NCI-H1105 treated with DMSO at 0.1 percent for 48 hours (cell line): ENCODE results near the gene PANK1.
A peak's percentile ranks its signal among the peaks of the same experiment; 100 is the strongest.
"Not testable (repeated sequence)": the region's sequence is repeated elsewhere in the genome, so short reads cannot be mapped to it uniquely, and the experiment has no call there.

Source experiments
- DNase-seq: peaks from one replicate; lab custom pipeline; 2025; lab: John Stamatoyannopoulos, UW

Gene PANK1

GRCh38 chr10:89566992-89567391, 78.0 kb downstream of the PANK1 start:
- DNase-seq: no peak

GRCh38 chr10:89566095-89566950, 78.7 kb downstream of the PANK1 start:
- peak; percentile 77 for DNase-seq

GRCh38 chr10:89565180-89565579, 79.9 kb downstream of the PANK1 start:
- no peak for DNase-seq

GRCh38 chr10:89563861-89564478, 81.1 kb downstream of the PANK1 start:
- DNase-seq: peak; percentile 56

GRCh38 chr10:89563311-89563710, 81.7 kb downstream of the PANK1 start:
- DNase-seq: no peak

GRCh38 chr10:89556600-89556999, 88.4 kb downstream of the PANK1 start:
- no peak for DNase-seq

GRCh38 chr10:89555688-89556445, 89.2 kb downstream of the PANK1 start:
- DNase-seq: no peak

- no peak for DNase-seq
Measured at GRCh38 chr10:89554433-89554832, 90.6 kb downstream of the PANK1 start.

- no peak for DNase-seq
Measured at GRCh38 chr10:89553064-89553734, 91.8 kb downstream of the PANK1 start.

- no peak for DNase-seq
Measured at GRCh38 chr10:89552213-89552612, 92.8 kb downstream of the PANK1 start.

- DNase-seq: peak; percentile 5
Measured at GRCh38 chr10:89550509-89550908, 94.5 kb downstream of the PANK1 start.

- no peak for DNase-seq
Measured at GRCh38 chr10:89549510-89549909, 95.5 kb downstream of the PANK1 start.

- DNase-seq: no peak
Measured at GRCh38 chr10:89548673-89549072, 96.4 kb downstream of the PANK1 start.

GRCh38 chr10:89547853-89548513, 97.1 kb downstream of the PANK1 start:
- no peak for DNase-seq

GRCh38 chr10:89546651-89547050, 98.4 kb downstream of the PANK1 start:
- not testable (repeated sequence) for DNase-seq

- DNase-seq: no peak
Measured at GRCh38 chr10:89543841-89544240, 101.2 kb downstream of the PANK1 start.

GRCh38 chr10:89540420-89540949, 104.6 kb downstream of the PANK1 start:
- DNase-seq: no peak

GRCh38 chr10:89537364-89537763, 107.7 kb downstream of the PANK1 start:
- DNase-seq: no peak

GRCh38 chr10:89536013-89536354, 109.1 kb downstream of the PANK1 start:
- DNase-seq: no peak

GRCh38 chr10:89535171-89536012, 109.7 kb downstream of the PANK1 start, which contains the start of gene SLC16A12:
SLC16A12 (minus strand) TSS chr10:89535594; CDS start chr10:89462578, 73,016 bp downstream.
- DNase-seq: no peak

- DNase-seq: no peak
Measured at GRCh38 chr10:89534826-89535166, 110.2 kb downstream of the PANK1 start.
